Tibial artery (tissue), 4 donors: ENCODE results near the gene TACC2.

Experiments used
- DNase-seq, 2 donors: peaks; one replicate each; pipeline ENCODE4 v3.0.0-alpha.2; 2019
- H3K27ac ChIP-seq, 2 donors: fragments of 200-600 bp; sonication (generic) in 1 of 2; 1 replicate in 1 of 2; 2 replicates in 1 of 2; pipeline ENCODE4 v1.5.1; 2018 to 2019; ENCODE audit warnings: mild to moderate bottlenecking in 1 of 2
- H3K27me3 ChIP-seq, 2 donors: fragments of 200-600 bp; sonication (generic) in 1 of 2; one replicate each; pipeline versions ENCODE4 v1.5.1 to v1.6.0; 2016 to 2019
- H3K36me3 ChIP-seq, 3 donors: fragments of 200-600 bp; sonication (generic) in 2 of 3; one replicate each; pipeline ENCODE4 v1.5.1; 2016 to 2019; ENCODE audit warnings: mild to moderate bottlenecking in 2 of 3
- H3K4me1 ChIP-seq, 4 donors: fragments of 200-600 bp; sonication (generic) in 2 of 4; 1 replicate in 3 of 4; 2 replicates in 1 of 4; pipeline ENCODE4 v1.5.1; 2016 to 2019
- H3K4me3 ChIP-seq, 2 donors: fragments of 200-600 bp; sonication (generic) in 1 of 2; 1 replicate in 1 of 2; 2 replicates in 1 of 2; pipeline ENCODE4 v1.5.1; 2018 to 2019; ENCODE audit warnings: mild to moderate bottlenecking in 2 of 2
- H3K9me3 ChIP-seq, 3 donors: fragments of 200-600 bp; sonication (generic) in 1 of 3; one replicate each; pipeline ENCODE4 v1.5.1; 2016 to 2019
- intact Hi-C: fragments of 100-400 bp; cut with DNase I; formaldehyde crosslinking; loops from one replicate; pipeline ENCODE4 v1.15.0; 2023; ENCODE audit warnings: low total_unique reads
- TF ChIP-seq, protein P1 (sequence below), 2 experiments: fragments of 200-600 bp in 1 of 2; fragments of 450-650 bp in 1 of 2; IDR thresholded peaks; one replicate each; pipeline ENCODE4 v1.5.1; 2017 to 2019; ENCODE audit warnings: antibody characterized with exemption in 2 of 2, mild to moderate bottlenecking in 1 of 2, moderate library complexity in 1 of 2

Gene TACC2

GRCh38 chr10:122141821-122142640 lies 153.1 kb downstream of the TACC2 start:
- H3K4me1 ChIP-seq = peaks cover 0 to 54% (median 49%) of the 10 kb centered on the region in 4 donors
- DNase-seq = peak; percentile 54 to 91
- peak overlapping the region; percentile 81 to 88 for H3K27ac ChIP-seq
- no peaks in the 10 kb centered on the region for H3K27me3 ChIP-seq
- H3K36me3 ChIP-seq = peaks cover 0 to 21% (median 13%) of the 10 kb centered on the region in 3 donors
- H3K4me3 ChIP-seq = peak overlapping the region in 1 of 2 donors; percentile 2
- no peaks in the 10 kb centered on the region for H3K9me3 ChIP-seq
- TF ChIP-seq, protein P1, sequence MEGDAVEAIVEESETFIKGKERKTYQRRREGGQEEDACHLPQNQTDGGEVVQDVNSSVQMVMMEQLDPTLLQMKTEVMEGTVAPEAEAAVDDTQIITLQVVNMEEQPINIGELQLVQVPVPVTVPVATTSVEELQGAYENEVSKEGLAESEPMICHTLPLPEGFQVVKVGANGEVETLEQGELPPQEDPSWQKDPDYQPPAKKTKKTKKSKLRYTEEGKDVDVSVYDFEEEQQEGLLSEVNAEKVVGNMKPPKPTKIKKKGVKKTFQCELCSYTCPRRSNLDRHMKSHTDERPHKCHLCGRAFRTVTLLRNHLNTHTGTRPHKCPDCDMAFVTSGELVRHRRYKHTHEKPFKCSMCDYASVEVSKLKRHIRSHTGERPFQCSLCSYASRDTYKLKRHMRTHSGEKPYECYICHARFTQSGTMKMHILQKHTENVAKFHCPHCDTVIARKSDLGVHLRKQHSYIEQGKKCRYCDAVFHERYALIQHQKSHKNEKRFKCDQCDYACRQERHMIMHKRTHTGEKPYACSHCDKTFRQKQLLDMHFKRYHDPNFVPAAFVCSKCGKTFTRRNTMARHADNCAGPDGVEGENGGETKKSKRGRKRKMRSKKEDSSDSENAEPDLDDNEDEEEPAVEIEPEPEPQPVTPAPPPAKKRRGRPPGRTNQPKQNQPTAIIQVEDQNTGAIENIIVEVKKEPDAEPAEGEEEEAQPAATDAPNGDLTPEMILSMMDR (IDR thresholded peaks at IDR 0.05) = no peak
- intact Hi-C loops = no loop called here

DNA sequence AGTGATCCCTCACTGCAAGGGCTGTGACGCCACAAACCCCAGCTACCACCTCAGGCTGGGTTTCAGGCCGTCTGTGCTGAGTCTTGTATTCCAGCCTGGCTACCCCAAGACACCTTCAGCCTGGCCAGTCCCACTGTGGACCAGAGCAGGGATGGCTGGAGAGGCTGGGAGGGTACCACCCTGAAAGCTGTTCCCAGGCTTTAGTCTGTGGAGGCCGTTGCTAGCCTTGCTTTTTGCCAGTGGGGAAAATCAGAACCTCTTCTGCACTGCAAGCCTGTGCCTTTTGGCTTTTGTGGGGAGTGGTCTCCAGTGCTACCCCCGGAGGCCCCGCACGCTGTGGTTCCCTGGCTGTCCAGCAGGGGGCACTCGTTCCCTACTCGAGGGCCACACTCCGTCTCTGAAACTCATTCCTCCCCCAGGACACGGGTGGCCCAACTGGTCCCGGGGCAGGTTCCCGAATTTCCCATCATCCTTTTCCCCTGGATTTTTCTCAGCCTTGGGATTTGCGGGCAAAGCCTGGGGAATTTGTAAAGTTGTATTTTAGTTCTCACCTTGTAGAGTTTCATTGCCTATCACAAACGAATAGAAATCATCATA lies 153.8 kb downstream of the TACC2 start:
- Histone ChIP-seq H3K27me3 (no peaks in the 10 kb centered on the region), H3K4me3 (no peak overlapping the region), H3K36me3 (peaks cover 0 to 21% (median 13%) of the 10 kb centered on the region in 3 donors), H3K4me1 (peaks cover 0 to 57% (median 49%) of the 10 kb centered on the region in 4 donors), H3K27ac (peak overlapping the region; percentile 81 to 88), H3K9me3 (no peaks in the 10 kb centered on the region)
- no peak for DNase-seq
- TF ChIP-seq, protein P1 (IDR thresholded peaks at IDR 0.05) = peak; percentile 82 to 86
- intact Hi-C loops = no loop called here

DNA sequence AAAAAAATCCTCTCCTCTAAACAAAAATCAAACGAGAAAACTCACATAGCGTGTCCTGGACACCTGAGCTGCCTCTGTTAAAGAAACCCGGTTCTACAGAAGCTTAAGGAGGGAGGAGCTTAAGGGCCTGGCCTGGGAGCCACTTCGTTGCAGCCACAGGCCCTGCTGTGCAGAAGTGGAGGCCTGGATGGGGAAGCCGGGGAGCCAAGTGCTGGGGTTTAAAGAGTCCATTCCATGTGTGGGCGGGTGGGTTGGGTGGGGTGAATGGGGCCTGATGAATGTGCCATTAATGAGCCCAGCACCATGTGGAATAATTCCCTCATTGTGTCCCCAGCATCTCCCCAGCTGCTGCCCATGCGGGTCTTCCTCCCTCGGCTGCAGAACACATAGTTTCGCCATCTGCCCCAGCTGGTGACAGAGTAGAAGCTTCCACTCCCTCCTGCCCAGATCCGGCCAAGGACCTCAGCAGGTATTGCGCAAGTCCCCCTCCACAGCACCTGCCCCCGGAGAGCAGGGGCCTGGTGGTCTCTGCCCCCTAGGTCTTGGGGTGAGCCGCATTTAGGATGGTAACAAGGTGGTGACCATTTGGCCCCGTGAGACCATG lies 154.4 kb downstream of the TACC2 start:
- peaks cover 0 to 21% (median 13%) of the 10 kb centered on the region in 3 donors for H3K36me3 ChIP-seq
- no peaks in the 10 kb centered on the region for H3K27me3 ChIP-seq
- H3K27ac ChIP-seq = peak overlapping the region; percentile 81 to 88
- no peak overlapping the region for H3K4me3 ChIP-seq
- H3K4me1 ChIP-seq = peaks cover 0 to 60% (median 52%) of the 10 kb centered on the region in 4 donors
- no peak for DNase-seq
- TF ChIP-seq, protein P1 (IDR thresholded peaks at IDR 0.05) = no peak
- intact Hi-C loops = no loop called here
- no peaks in the 10 kb centered on the region for H3K9me3 ChIP-seq

- intact Hi-C loops = no loop called here
Observed at GRCh38 chr10:122144199-122144598, 155.2 kb downstream of the TACC2 start.

DNA sequence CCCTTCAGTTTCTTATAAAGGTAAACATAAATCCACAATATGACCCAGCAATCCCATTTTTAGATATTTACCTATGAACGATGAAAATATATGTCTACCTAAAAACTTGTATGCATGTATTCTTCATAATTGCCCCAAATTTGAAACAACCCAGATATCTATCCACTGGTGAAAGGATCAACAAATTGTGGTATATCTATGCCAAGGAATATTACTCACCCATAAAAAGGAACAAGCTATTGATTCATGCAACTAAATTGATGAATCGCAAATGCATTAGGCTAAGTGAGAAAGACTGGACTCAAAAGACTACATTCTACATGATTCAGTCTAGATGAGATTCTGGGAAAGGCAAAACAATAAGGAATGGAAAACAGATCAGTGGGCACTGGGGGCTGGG lies 156.2 kb downstream of the TACC2 start:
- Histone ChIP-seq H3K9me3 (no peaks in the 10 kb centered on the region), H3K27me3 (no peaks in the 10 kb centered on the region), H3K4me3 (no peak overlapping the region), H3K36me3 (peaks cover 0 to 21% (median 13%) of the 10 kb centered on the region in 3 donors), H3K4me1 (peaks cover 0 to 61% (median 53%) of the 10 kb centered on the region in 4 donors), H3K27ac (no peak overlapping the region)
- intact Hi-C loops = no loop called here
- no peak for DNase-seq
- TF ChIP-seq, protein P1 (IDR thresholded peaks at IDR 0.05) = no peak

More at GRCh38 chr10:122144199-122144598, 155.2 kb downstream of the TACC2 start:
- no peak overlapping the region for H3K4me3 ChIP-seq
- H3K9me3 ChIP-seq = no peaks in the 10 kb centered on the region
- peaks cover 0 to 21% (median 13%) of the 10 kb centered on the region in 3 donors for H3K36me3 ChIP-seq
- DNase-seq = no peak
- H3K27ac ChIP-seq = no peak overlapping the region
- H3K4me1 ChIP-seq = peaks cover 0 to 61% (median 53%) of the 10 kb centered on the region in 4 donors
- no peaks in the 10 kb centered on the region for H3K27me3 ChIP-seq
- TF ChIP-seq, protein P1 (IDR thresholded peaks at IDR 0.05) = no peak
